Measurements from ENCODE around the gene SAMD5.

- TF ChIP-seq TAF1 (IDR thresholded peaks at IDR 0.05; ENCODE audit: borderline replicate concordance, insufficient read depth, low read length) (no peak), POLR2AphosphoS5 (IDR thresholded peaks at IDR 0.05; ENCODE audit: low read depth, low read length) (no peak), REST (IDR thresholded peaks at IDR 0.05; ENCODE audit: insufficient read depth in 1 of 2, low read depth in 2 of 2, low read length in 2 of 2) (no peak), SIN3A (IDR thresholded peaks at IDR 0.05; ENCODE audit: borderline replicate concordance, insufficient read depth, low read length) (no peak), FOXP2 (optimal IDR thresholded peaks at IDR 0.05; ENCODE audit: borderline replicate concordance, extremely low read depth, extremely low read length, insufficient read depth) (no peak)
These were observed 110.4 kb downstream of the SAMD5 start for GRCh38 chr6:147618927-147619326.
